Adipose tissue (tissue), 3 donors: ENCODE data around the gene SMAGP. TPM values are rescaled to one million over a fixed set of nuclear protein-coding genes. Genes with fewer than 3 reads are reported as not detected.
"Not testable (repeated sequence)": the region's sequence is repeated elsewhere in the genome, so short reads cannot be mapped to it uniquely, and the experiment has no call there.

ENCODE experiments used
- H3K27ac ChIP-seq: one replicate; pipeline ENCODE4 v1.5.1; 2013; ENCODE audit warnings: low read depth, low read length
- WGBS, 3 donors: extraction: QIAGEN DNeasy Blood & Tissue Kit; methylation state at CpG; one replicate each; pipeline ENCODE4 v1.1.7; 2013; 5-methylcytosine and 5-hydroxymethylcytosine counted together
- polyA plus RNA-seq, 3 donors: library from polyadenylated mRNA; stranded (reverse); fragments of 200-250 nt; gene quantifications; one replicate each; pipeline ENCODE4 v1.2.3, GENCODE V29; 2013
- donor health status: healthy with polysubstance abuse.
- donor health status: Bipolar disorder and iron deficiency.
- donor health status: healthy.

Gene SMAGP
- polyA plus RNA-seq, 3 donors, result 5.7 to 12.9 (median 9.4) TPM

GRCh38 chr12:51269174-51270066 lies 795 bp downstream of the SMAGP start:
- H3K27ac ChIP-seq, result no peak overlapping the region
- 10 to 15% (median 10%) methylated on average over 41 to 59 of the region's 59 CpGs for WGBS, 3 donors

DNA sequence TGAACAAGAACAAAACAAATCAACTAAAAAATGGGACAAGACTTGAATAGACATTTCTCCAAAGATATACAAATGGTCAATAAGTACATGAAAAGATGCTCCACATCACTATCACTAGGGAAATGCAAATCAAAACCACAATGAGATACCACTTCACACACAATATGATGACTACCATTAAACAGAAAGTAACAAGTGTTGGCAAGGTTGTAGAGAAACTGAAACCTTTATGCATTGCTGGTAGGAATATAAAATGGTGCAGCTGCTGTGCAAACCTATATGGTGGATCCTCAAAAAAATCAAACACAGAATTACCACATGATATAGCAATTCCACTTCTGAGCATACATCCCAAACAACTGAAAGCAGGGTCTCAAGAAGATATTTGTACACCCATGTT lies 5.2 kb downstream of the SMAGP start:
- H3K27ac ChIP-seq, result no peak overlapping the region

DNA sequence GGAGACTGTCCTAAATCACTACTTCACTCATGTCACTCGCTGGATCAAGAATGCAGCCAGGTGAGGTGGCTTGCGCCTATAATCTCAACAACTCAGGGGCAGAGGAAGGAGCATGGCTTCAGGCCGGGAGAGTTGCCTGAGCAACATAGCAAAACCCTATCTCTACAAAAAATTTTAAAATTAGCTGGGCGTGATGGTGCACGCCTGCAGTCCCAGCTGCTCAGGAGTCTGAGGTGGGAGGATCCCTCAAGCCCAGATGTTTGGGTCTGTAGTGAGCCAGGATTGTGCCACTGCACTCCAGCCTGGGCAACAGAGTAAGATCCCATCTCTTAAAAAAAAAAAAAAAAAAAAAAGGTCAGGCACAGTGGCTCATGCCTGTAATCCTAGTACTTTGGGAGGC lies 5.9 kb downstream of the SMAGP start:
- WGBS, 3 donors, result 94 to 98% (median 98%) methylated on average over 5 of the region's 5 CpGs
- no peak overlapping the region for H3K27ac ChIP-seq

GRCh38 chr12:51263341-51263740 lies 6.9 kb downstream of the SMAGP start:
- no peak overlapping the region for H3K27ac ChIP-seq

GRCh38 chr12:51262758-51263177 lies 7.4 kb downstream of the SMAGP start:
- H3K27ac ChIP-seq, result no peak overlapping the region
- 21 to 47% (median 36%) methylated on average over 7 of the region's 7 CpGs for WGBS, 3 donors

More at GRCh38 chr12:51263341-51263740, 6.9 kb downstream of the SMAGP start:
- WGBS, 3 donors, result 97 to 100% (median 99%) methylated on average over 3 of the region's 3 CpGs

- not testable (repeated sequence) for H3K27ac ChIP-seq
- WGBS, 3 donors, result 90 to 96% (median 93%) methylated on average over 1 of the region's 1 CpG
Observed at GRCh38 chr12:51259600-51259999, 10.6 kb downstream of the SMAGP start.

- WGBS, 3 donors, result 75 to 93% (median 82%) methylated on average over 4 of the region's 4 CpGs
- H3K27ac ChIP-seq, result no peak overlapping the region
Observed at GRCh38 chr12:51254536-51254935, 15.7 kb downstream of the SMAGP start.

DNA sequence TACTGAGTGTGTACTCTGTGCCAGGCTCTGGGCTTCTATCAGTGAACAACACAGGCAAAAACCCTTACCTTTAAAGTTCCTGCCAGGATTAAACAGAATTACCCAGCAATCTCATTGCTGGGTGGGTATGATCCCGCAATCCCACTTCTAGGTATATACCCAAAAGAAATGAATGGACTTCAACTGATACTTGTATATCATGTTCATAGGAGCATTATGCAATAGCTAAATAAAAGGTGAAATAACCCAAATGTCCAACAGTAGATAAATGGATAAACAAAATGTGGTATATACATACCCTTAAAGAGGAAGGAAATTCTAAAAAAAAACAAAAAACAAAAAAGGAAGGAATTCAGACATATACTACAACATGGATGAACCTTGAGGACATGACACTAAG lies 16.9 kb downstream of the SMAGP start:
- WGBS, 3 donors, result 89 to 100% (median 98%) methylated on average over 1 of the region's 1 CpG
- H3K27ac ChIP-seq, result no peak overlapping the region

DNA sequence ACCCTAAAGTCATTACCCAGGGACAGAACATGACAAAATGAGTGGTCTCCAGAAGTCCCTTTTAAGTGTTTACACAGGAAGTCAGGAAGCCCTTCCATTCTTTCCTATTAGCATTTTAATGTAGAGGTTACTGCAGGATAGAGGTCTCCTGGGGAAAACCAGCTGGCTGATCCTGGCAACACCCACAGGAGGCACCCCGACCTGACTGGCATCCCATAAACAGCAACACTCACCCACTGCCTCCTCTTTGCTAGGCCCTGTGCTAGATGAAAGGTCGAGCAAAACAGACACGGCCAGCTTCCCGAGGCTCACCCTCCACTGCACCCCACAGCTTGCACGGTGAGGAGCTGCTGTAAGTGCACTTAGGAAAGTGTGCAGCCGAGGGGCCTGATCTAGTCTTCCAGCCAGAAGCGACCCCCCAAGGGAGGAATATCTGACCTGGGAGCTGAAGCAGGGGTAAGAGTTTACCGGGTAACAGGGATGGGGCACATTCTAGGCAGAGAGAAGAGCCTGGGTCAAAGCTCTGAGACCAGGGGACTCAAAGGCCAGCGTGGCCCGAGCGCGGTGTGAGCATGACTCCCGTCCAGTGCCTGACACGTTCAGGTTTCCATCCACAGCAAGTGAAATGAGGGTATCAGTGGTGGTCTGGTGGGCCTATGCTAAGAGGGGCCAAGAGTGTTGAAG lies 22.6 kb downstream of the SMAGP start:
- WGBS, 3 donors, result 67 to 71% (median 70%) methylated on average over 14 of the region's 14 CpGs
- no peak overlapping the region for H3K27ac ChIP-seq

DNA sequence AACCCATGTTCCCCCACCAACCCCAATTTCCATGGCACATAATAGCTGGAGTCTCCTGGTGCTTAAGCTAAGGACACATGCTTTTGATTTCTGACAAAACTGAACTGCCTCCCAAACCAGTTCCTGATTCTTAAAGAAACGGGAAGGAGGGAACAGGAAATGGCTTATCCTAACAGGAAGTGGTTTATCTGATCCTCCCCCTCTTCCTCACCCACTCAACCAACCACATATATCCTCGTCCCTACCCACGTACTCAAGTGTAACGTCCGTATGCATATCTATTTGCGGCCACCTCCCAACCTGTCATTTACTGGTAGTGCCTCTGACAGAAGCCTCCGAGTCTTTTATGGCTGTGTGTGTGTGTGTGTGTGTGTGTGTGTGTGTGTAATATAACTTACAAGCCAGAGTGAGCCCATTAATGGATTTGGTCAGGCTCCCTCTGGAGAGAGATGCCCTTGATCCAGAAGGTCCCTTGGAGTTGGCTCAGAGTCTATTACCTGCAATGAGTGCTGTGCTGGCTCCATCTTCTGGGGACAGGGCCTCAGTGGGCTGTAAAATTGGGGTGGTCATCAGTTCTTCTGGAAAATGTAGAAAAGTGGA lies 23.9 kb downstream of the SMAGP start:
- no peak overlapping the region for H3K27ac ChIP-seq
- 25 to 40% (median 26%) methylated on average over 7 of the region's 7 CpGs for WGBS, 3 donors

DNA sequence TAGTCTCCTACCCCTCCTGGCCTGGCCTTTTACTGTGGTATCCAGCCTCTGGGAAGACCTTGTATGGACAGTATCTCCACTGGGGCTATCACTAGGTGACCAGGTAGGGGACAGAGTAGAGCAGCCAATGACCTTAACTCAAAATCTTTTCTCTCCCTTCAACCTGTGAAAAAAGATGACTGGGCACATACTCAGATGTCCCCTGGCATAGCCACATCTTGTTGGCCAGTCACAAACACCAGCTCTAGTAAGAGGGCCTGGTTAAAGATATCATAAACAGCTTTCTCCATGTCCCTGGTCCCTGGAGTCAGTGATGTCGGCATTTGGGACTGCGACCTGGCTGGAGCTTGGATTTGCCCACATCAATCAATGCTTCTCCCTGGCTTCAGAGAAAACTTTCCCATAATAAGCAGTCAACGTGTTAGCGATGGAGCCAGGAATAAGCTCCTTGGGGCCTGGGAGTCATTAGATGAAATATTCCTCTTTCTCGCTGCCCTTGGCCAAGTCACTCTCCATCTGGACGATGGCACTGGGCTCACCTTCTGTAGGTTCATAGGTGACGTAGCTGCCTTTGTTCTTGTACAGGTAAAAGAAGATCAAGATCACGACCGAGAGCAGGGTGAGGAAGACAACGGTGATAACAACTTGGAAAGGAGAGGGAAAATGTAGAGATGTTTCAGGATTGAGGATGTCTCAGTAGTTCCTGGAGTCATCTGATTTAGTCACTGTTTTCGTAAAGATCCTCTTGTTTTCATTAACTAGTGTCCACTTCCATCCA lies 24.6 kb downstream of the SMAGP start:
- H3K27ac ChIP-seq, result no peak overlapping the region
- 86 to 90% (median 90%) methylated on average over 11 of the region's 11 CpGs for WGBS, 3 donors

DNA sequence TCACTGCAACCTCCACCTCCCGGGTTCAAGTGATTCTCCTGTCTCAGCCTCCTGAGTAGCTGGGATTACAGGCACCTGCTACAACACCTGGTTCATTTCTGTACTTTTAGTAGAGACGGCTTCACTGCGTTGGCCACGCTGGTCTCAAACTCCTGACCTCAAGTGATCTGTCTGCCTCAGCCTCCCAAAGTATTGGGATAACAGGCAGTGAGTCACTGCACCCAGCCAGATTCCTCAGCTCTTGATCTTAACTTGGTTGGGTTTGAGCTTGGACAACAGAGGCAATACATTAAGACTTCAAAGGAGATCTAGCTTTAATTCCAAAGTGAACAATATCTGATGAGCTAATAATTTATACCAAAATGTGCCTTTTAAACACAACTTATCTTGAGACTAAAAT lies 25.9 kb downstream of the SMAGP start:
- H3K27ac ChIP-seq, result no peak overlapping the region
- WGBS, 3 donors, result 73 to 95% (median 95%) methylated on average over 4 of the region's 4 CpGs

- WGBS, 3 donors, result 51 to 62% (median 57%) methylated on average over 7 of the region's 7 CpGs
Observed at GRCh38 chr12:51242876-51243275, 27.3 kb downstream of the SMAGP start.

DNA sequence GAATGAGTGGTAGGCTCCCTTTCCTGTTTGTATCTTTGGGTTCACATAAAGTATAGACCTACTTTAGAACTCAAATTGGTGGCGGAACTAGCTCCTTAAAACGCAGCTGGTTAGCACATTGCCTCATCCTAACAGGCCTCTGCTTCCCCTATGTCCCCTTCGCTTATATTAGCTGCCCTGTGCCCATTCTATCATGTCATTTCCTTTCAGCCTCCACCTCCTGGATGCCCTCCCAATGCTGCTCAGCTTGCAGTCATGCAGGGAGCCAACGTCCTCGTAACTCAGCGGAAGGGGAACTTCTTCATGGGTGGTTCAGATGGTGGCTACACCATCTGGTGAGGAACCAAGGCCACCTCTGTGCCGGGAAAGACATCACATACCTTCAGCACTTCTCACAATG lies 28.1 kb downstream of the SMAGP start:
- H3K27ac ChIP-seq, result no peak overlapping the region
- WGBS, 3 donors, result 53 to 80% (median 69%) methylated on average over 7 of the region's 7 CpGs

More at GRCh38 chr12:51242876-51243275, 27.3 kb downstream of the SMAGP start:
- no peak overlapping the region for H3K27ac ChIP-seq

DNA sequence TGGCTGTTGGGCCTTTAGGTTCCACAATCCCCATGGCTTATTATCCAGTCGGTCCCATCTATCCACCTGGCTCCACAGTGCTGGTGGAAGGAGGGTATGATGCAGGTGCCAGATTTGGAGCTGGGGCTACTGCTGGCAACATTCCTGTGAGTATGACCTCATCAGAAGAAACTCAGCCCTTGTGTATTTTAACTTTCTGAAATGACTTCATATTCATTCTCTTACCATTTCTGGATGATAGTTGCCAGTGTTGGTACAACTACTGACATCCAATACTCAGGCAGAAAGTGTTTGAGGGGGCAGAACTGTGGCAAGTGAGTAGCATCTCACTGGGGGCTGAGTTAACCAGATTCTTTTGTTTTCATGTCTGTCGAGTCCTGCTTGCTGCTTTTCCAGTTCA lies 29.2 kb downstream of the SMAGP start:
- 59 to 74% (median 71%) methylated on average over 2 of the region's 2 CpGs for WGBS, 3 donors
- no peak overlapping the region for H3K27ac ChIP-seq

- H3K27ac ChIP-seq, result peak within 1 kb of the TSS; percentile 100
- WGBS, 3 donors, result 0 to 1% (median 0%) methylated on average over 60 to 70 of the region's 70 CpGs
Observed at GRCh38 chr12:51238510-51239334, 31.5 kb downstream of the SMAGP start, which contains the start of gene DAZAP2. DAZAP2 (plus strand) TSS chr12:51238826; CDS start chr12:51238908, 82 bp downstream.

DNA sequence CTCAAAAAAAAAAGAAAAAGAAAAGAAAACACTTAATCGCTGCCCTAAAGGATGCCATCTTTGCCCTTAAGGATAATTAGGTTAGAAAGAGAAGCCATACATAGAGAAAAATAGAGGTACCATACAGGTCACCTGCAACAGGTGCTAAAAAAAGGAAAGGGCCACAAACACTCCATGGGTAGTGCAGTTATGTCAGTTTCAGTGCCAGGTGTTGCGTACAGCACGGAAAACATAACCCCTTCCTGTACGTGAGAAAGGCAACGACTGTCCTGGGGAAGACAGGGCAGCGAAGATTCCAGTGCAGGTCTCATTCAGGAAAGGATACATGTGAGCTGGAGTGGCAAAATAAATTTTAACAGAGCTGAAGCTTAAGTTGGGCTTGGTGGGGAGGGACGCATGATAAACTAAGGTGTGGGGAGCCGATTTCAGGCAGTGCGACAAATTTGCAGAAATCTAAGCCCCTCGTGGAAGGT lies 32.1 kb downstream of the SMAGP start:
- 7 to 10% (median 9%) methylated on average over 10 of the region's 10 CpGs for WGBS, 3 donors
- no peak overlapping the region for H3K27ac ChIP-seq
